IPS-15b (cell line): ENCODE data around the gene LMF2.

Experiments
- H3K27me3 ChIP-seq: one replicate; pipeline ENCODE4 v1.6.1; 2013; ENCODE audit warnings: low read length; ENCODE audit not compliant: control insufficient read depth, insufficient read depth
- H3K36me3 ChIP-seq: one replicate; pipeline ENCODE4 v1.6.1; 2013; ENCODE audit warnings: low read length; ENCODE audit not compliant: control insufficient read depth, insufficient read depth
- H3K4me1 ChIP-seq: one replicate; pipeline ENCODE4 v1.6.1; 2013; ENCODE audit warnings: mild to moderate bottlenecking, low read length; ENCODE audit not compliant: control insufficient read depth, insufficient read depth
- H3K4me3 ChIP-seq: one replicate; pipeline ENCODE4 v1.5.1; 2013; ENCODE audit warnings: low read depth, low read length
- H3K9ac ChIP-seq: one replicate; pipeline ENCODE4 v1.6.1; 2013; ENCODE audit warnings: low read depth, mild to moderate bottlenecking, low read length
- H3K9me3 ChIP-seq: one replicate; pipeline ENCODE4 v1.6.1; 2013; ENCODE audit warnings: mild to moderate bottlenecking, low read length; ENCODE audit not compliant: control insufficient read depth, insufficient read depth

Gene LMF2

GRCh38 chr22:50505776-50506610 lies 1.5 kb downstream of the LMF2 start:
- H3K9me3 ChIP-seq: no peaks in the 10 kb centered on the region
- peaks cover 20% of the 10 kb centered on the region for H3K36me3 ChIP-seq
- no peak overlapping the region for H3K9ac ChIP-seq
- no peaks in the 10 kb centered on the region for H3K27me3 ChIP-seq
- no peak overlapping the region for H3K4me3 ChIP-seq
- peaks cover 3% of the 10 kb centered on the region for H3K4me1 ChIP-seq

- Histone ChIP-seq H3K9ac (no peak overlapping the region), H3K4me3 (no peak overlapping the region), H3K36me3 (peaks cover 20% of the 10 kb centered on the region), H3K9me3 (no peaks in the 10 kb centered on the region), H3K4me1 (peaks cover 3% of the 10 kb centered on the region), H3K27me3 (no peaks in the 10 kb centered on the region)
Observed at GRCh38 chr22:50505276-50505775, 2.2 kb downstream of the LMF2 start.

GRCh38 chr22:50504369-50505211 lies 2.9 kb downstream of the LMF2 start:
- Histone ChIP-seq H3K27me3 (no peaks in the 10 kb centered on the region), H3K4me3 (no peak overlapping the region), H3K36me3 (peaks cover 20% of the 10 kb centered on the region), H3K9me3 (no peaks in the 10 kb centered on the region), H3K4me1 (peaks cover 3% of the 10 kb centered on the region), H3K9ac (no peak overlapping the region)

- Histone ChIP-seq H3K36me3 (peaks cover 20% of the 10 kb centered on the region), H3K9ac (no peak overlapping the region), H3K27me3 (no peaks in the 10 kb centered on the region), H3K4me3 (no peak overlapping the region), H3K4me1 (no peaks in the 10 kb centered on the region), H3K9me3 (no peaks in the 10 kb centered on the region)
Observed at GRCh38 chr22:50503475-50504145, 3.9 kb downstream of the LMF2 start.

- peaks cover 20% of the 10 kb centered on the region for H3K36me3 ChIP-seq
Observed at GRCh38 chr22:50502628-50503474, 4.7 kb downstream of the LMF2 start.

GRCh38 chr22:50502096-50502495 lies 5.4 kb downstream of the LMF2 start:
- no peak overlapping the region for H3K4me3 ChIP-seq
- H3K27me3 ChIP-seq: no peaks in the 10 kb centered on the region
- H3K9me3 ChIP-seq: no peaks in the 10 kb centered on the region
- no peak overlapping the region for H3K9ac ChIP-seq
- H3K4me1 ChIP-seq: no peaks in the 10 kb centered on the region
- H3K36me3 ChIP-seq: peaks cover 20% of the 10 kb centered on the region

More at GRCh38 chr22:50502628-50503474, 4.7 kb downstream of the LMF2 start:
- Histone ChIP-seq H3K4me1 (no peaks in the 10 kb centered on the region), H3K9me3 (no peaks in the 10 kb centered on the region), H3K27me3 (no peaks in the 10 kb centered on the region), H3K9ac (no peak overlapping the region), H3K4me3 (no peak overlapping the region)

- H3K9ac ChIP-seq: no peak overlapping the region
- H3K9me3 ChIP-seq: no peaks in the 10 kb centered on the region
- no peaks in the 10 kb centered on the region for H3K4me1 ChIP-seq
- no peaks in the 10 kb centered on the region for H3K27me3 ChIP-seq
- peaks cover 14% of the 10 kb centered on the region for H3K36me3 ChIP-seq
- no peak overlapping the region for H3K4me3 ChIP-seq
Observed at GRCh38 chr22:50500452-50500851, 7.0 kb downstream of the LMF2 start.

GRCh38 chr22:50498322-50498890 lies 9.1 kb downstream of the LMF2 start:
- Histone ChIP-seq H3K4me3 (no peak overlapping the region), H3K27me3 (no peaks in the 10 kb centered on the region), H3K9me3 (no peaks in the 10 kb centered on the region), H3K9ac (peak overlapping the region; percentile 26), H3K4me1 (no peaks in the 10 kb centered on the region), H3K36me3 (peaks cover 6% of the 10 kb centered on the region)

GRCh38 chr22:50497093-50497492 lies 10.4 kb downstream of the LMF2 start:
- Histone ChIP-seq H3K9me3 (no peaks in the 10 kb centered on the region), H3K4me1 (no peaks in the 10 kb centered on the region), H3K9ac (no peak overlapping the region), H3K27me3 (no peaks in the 10 kb centered on the region), H3K4me3 (no peak overlapping the region), H3K36me3 (no peaks in the 10 kb centered on the region)

GRCh38 chr22:50490531-50491308 lies 16.8 kb downstream of the LMF2 start:
- Histone ChIP-seq H3K27me3 (no peaks in the 10 kb centered on the region), H3K9ac (no peak overlapping the region), H3K9me3 (no peaks in the 10 kb centered on the region), H3K4me1 (no peaks in the 10 kb centered on the region), H3K36me3 (no peaks in the 10 kb centered on the region), H3K4me3 (no peak overlapping the region)
